ENCODE data around the gene LRP5. TPM values are rescaled to one million over a fixed set of nuclear protein-coding genes. Genes with fewer than 3 reads are reported as not detected.

The LRP5 gene
- total RNA-seq, 1 donor from 2014 or later: 44.3 TPM

DNA sequence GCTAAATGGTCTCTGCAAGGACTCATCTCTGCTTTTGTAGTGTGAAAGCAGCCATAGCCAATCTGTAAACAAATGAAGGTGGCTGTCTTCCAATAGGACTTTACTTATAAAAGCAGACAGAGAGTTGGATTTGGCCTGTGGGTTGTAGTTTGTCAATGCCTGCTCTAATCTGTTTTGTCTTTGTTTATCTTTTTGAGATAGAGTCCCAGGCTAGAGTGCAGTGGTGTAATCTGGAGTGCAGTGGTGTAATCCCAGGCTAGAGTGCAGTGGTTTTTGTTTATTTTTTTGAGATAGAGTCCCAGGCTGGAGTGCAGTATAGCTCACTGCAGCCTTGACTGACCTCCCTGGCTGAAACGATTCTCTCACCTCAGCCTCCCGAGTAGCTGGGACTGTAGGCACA lies 156.7 kb downstream of the LRP5 start:
- TF ChIP-seq, protein P1, sequence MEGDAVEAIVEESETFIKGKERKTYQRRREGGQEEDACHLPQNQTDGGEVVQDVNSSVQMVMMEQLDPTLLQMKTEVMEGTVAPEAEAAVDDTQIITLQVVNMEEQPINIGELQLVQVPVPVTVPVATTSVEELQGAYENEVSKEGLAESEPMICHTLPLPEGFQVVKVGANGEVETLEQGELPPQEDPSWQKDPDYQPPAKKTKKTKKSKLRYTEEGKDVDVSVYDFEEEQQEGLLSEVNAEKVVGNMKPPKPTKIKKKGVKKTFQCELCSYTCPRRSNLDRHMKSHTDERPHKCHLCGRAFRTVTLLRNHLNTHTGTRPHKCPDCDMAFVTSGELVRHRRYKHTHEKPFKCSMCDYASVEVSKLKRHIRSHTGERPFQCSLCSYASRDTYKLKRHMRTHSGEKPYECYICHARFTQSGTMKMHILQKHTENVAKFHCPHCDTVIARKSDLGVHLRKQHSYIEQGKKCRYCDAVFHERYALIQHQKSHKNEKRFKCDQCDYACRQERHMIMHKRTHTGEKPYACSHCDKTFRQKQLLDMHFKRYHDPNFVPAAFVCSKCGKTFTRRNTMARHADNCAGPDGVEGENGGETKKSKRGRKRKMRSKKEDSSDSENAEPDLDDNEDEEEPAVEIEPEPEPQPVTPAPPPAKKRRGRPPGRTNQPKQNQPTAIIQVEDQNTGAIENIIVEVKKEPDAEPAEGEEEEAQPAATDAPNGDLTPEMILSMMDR (conservative IDR thresholded peaks at IDR 0.05): no peak
- no peaks in the 10 kb centered on the region for H3K27me3 Mint-ChIP-seq (ENCODE audit: low read depth)
- H3K36me3 Mint-ChIP-seq (ENCODE audit: low read depth): peaks cover 33% of the 10 kb centered on the region
- no peak overlapping the region for H3K27ac Mint-ChIP-seq (ENCODE audit: unreplicated experiment)
- H3K4me1 Mint-ChIP-seq: peaks cover 60% of the 10 kb centered on the region
- peaks cover 6% of the 10 kb centered on the region for H3K9me3 Mint-ChIP-seq
- no peak overlapping the region for H3K4me3 Mint-ChIP-seq
- DNase-seq (ENCODE audit: low read depth, low spot score): no peak

DNA sequence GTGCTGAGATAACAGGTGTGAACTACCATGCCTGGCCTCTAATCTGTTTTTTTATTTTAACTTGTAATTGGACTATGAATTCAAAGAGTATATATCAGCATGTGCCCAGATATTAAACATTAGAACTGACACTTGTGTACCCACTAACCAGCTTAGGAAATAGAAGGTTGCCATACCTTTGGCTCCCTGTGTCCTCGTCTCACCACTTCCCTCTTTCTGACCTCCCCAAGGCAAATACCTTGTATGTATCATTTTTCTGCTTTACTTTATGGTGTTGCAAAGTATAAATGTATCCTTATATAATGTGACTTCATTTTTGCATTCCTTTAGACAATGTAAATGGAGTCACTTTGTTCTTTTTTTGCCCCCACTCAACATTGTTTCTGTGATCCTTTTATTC lies 157.3 kb downstream of the LRP5 start:
- Mint-ChIP-seq H3K9me3 (peaks cover 9% of the 10 kb centered on the region), H3K4me1 (peaks cover 55% of the 10 kb centered on the region), H3K27ac (ENCODE audit: unreplicated experiment) (peak overlapping the region; percentile 3), H3K4me3 (no peak overlapping the region), H3K36me3 (ENCODE audit: low read depth) (peaks cover 36% of the 10 kb centered on the region), H3K27me3 (ENCODE audit: low read depth) (no peaks in the 10 kb centered on the region)
- no peak for DNase-seq (ENCODE audit: low read depth, low spot score)
- TF ChIP-seq, protein P1 (conservative IDR thresholded peaks at IDR 0.05): no peak

DNA sequence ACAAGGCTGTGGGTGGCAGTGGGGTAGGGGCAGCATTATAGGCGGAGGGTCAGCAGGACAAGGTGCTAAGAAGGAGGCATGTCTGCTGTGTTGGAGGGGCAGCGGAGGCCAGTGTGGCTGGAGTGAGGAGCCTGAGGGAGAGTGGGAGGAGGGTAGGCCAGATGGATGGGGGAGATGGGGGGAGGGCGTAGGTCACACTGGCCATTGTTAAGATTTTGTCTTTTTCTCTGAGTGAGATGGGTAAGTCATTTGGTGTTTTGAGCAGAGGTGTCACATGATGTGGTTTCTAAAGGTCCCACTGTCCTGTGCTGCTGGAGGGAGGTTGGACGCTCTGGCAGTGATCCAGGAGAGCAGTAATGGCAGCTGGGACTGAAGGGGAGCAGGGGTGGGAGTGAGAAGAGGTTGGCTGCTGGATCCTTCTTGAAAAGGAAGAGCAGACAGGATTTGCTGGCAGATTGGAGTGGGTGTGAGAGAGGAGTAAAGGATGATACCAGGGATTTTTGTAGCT lies 158.0 kb downstream of the LRP5 start:
- Mint-ChIP-seq H3K27ac (ENCODE audit: unreplicated experiment) (no peak overlapping the region), H3K36me3 (ENCODE audit: low read depth) (peaks cover 38% of the 10 kb centered on the region)

DNA sequence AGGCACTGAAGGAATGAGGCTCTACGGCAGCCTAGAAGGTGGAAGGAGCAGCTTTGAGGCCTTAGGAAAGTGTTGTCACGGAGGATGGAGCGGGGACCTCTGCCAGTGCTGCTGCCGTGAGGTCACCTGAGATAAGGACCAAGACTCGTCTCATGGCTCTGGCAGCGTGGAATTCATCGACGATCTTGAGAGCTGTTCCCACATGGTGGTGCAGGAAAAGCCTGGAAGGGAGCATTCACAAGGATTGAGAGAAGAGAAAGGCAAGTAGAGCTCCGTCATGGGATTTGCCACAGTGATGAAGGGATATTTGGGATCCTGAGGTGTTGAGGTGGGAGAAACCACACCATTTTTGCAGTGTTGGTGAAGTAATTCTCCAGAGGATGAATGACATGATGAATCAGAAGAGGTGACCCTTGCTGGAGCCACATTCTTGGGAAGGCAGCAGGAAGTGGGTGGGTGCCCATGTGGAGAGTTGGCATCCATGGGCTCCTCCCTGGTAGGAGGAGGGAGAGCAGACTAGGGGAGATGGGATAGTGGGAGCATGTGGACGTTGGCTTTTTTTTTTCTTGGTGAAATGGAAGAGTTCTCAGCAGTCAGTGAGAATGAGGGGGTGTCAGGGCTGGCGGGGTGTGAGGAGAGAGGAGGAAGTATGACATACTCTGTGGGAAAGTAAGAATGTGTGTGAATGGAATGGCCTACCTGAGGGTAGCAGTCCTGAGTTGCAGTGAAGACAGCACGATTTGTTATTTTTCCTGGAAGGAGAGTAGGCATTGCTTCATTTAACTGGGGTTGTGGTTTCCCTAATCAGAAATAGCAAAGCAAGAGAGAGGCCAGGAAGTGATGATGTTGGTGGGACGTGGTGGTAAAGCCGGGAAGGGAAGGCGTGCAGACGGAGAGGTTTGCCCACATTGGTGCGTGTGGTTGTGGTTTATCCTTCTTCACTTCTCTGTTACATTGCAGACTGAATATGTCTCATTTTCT lies 159.3 kb downstream of the LRP5 start:
- TF ChIP-seq, protein P1 (conservative IDR thresholded peaks at IDR 0.05): no peak
- DNase-seq (ENCODE audit: low read depth, low spot score): no peak
- H3K36me3 Mint-ChIP-seq (ENCODE audit: low read depth): peaks cover 42% of the 10 kb centered on the region
- H3K4me1 Mint-ChIP-seq: peaks cover 49% of the 10 kb centered on the region
- no peak overlapping the region for H3K4me3 Mint-ChIP-seq
- H3K27ac Mint-ChIP-seq (ENCODE audit: unreplicated experiment): no peak overlapping the region
- no peaks in the 10 kb centered on the region for H3K27me3 Mint-ChIP-seq (ENCODE audit: low read depth)
- H3K9me3 Mint-ChIP-seq: peaks cover 11% of the 10 kb centered on the region

More for the DNA sequence above, 158.0 kb downstream of the LRP5 start:
- peaks cover 11% of the 10 kb centered on the region for H3K9me3 Mint-ChIP-seq
- peaks cover 58% of the 10 kb centered on the region for H3K4me1 Mint-ChIP-seq
- TF ChIP-seq, protein P1 (conservative IDR thresholded peaks at IDR 0.05): no peak
- no peaks in the 10 kb centered on the region for H3K27me3 Mint-ChIP-seq (ENCODE audit: low read depth)
- H3K4me3 Mint-ChIP-seq: no peak overlapping the region
- no peak for DNase-seq (ENCODE audit: low read depth, low spot score)

DNA sequence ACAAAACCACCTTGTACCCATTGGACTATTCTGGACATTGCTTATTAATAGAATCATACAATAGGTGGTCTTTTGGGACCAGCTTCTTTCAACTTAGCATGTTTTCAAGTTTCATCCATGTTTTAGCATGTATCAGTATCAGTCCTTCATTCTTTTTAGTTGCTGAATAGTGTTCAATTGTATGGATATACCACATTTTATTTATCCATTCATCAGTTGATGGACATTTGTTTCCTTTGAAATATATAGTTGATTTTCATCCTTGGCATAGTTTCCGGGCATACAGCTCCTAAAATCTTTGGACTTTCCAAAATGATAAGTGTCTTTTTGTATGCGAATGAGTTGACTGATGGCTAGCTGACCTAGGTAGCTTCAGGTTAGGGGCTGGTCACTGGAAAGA lies 160.4 kb downstream of the LRP5 start:
- H3K4me1 Mint-ChIP-seq: peaks cover 42% of the 10 kb centered on the region
- no peak overlapping the region for H3K4me3 Mint-ChIP-seq
- no peaks in the 10 kb centered on the region for H3K27me3 Mint-ChIP-seq (ENCODE audit: low read depth)
- H3K36me3 Mint-ChIP-seq (ENCODE audit: low read depth): peaks cover 47% of the 10 kb centered on the region
- TF ChIP-seq, protein P1 (conservative IDR thresholded peaks at IDR 0.05): no peak
- no peak overlapping the region for H3K27ac Mint-ChIP-seq (ENCODE audit: unreplicated experiment)
- no peak for DNase-seq (ENCODE audit: low read depth, low spot score)
- H3K9me3 Mint-ChIP-seq: peaks cover 15% of the 10 kb centered on the region
